OCI-LY1 (cell line): ENCODE measurements around the gene PLCB4.

ENCODE experiments used
- H2AFZ ChIP-seq: fragments of 200-600 bp; sonication (generic), shearing (Covaris generic); 2 replicates; pipeline ENCODE4 v1.6.0; 2014; ENCODE audit warnings: antibody characterized with exemption, mild to moderate bottlenecking, low read length
- H3F3A ChIP-seq: fragments of 200-600 bp; sonication (generic), shearing (Covaris generic); 2 replicates; pipeline ENCODE4 v1.6.0; 2014; ENCODE audit warnings: mild to moderate bottlenecking, antibody characterized with exemption, low read length, moderate library complexity; ENCODE audit not compliant: insufficient read depth
- H3K27ac ChIP-seq: fragments of 200-600 bp; sonication (generic); 2 replicates; pipeline ENCODE4 v1.5.1; 2014; ENCODE audit warnings: low read length, mixed run types, mild to moderate bottlenecking, low read depth; ENCODE audit not compliant: poor library complexity, severe bottlenecking
- H3K27me3 ChIP-seq: fragments of 200-600 bp; sonication (generic); 2 replicates; pipeline ENCODE4 v1.6.0; 2014; ENCODE audit warnings: antibody characterized with exemption, mild to moderate bottlenecking, low read length, moderate library complexity; ENCODE audit not compliant: insufficient read depth
- H3K36me3 ChIP-seq: fragments of 200-600 bp; sonication (generic); 2 replicates; pipeline ENCODE4 v1.6.1; 2014; ENCODE audit warnings: mild to moderate bottlenecking, antibody characterized with exemption, low read length, moderate library complexity, mixed read lengths; ENCODE audit not compliant: insufficient read depth
- H3K4me1 ChIP-seq: fragments of 200-600 bp; sonication (generic); 2 replicates; pipeline ENCODE4 v1.5.1; 2014; ENCODE audit warnings: mild to moderate bottlenecking, low read length, moderate library complexity; ENCODE audit not compliant: insufficient read depth, severe bottlenecking
- H3K4me2 ChIP-seq: fragments of 200-600 bp; sonication (generic), shearing (Covaris generic); 2 replicates; pipeline ENCODE4 v1.6.1; 2014; ENCODE audit warnings: low read length
- H3K4me3 ChIP-seq: fragments of 200-600 bp; sonication (generic); 2 replicates; pipeline ENCODE4 v1.5.1; 2014; ENCODE audit warnings: low read length, low read depth, mild to moderate bottlenecking, mixed read lengths; ENCODE audit not compliant: poor library complexity, severe bottlenecking
- H3K79me2 ChIP-seq: fragments of 200-600 bp; shearing (Covaris generic); 2 replicates; pipeline ENCODE4 v1.6.1; 2016; ENCODE audit warnings: mixed run types, low read length, mixed read lengths; ENCODE audit not compliant: insufficient read depth
- H3K9ac ChIP-seq: fragments of 200-600 bp; sonication (generic), shearing (Covaris generic); 2 replicates; pipeline ENCODE4 v1.6.1; 2014; ENCODE audit warnings: mild to moderate bottlenecking, low read length, mixed read lengths
- H3K9me2 ChIP-seq: fragments of 200-600 bp; sonication (generic), shearing (Covaris generic); 2 replicates; pipeline ENCODE4 v1.6.1; 2014; ENCODE audit warnings: low read depth, mild to moderate bottlenecking, low read length, mixed read lengths
- H3K9me3 ChIP-seq: fragments of 200-600 bp; shearing (Covaris generic); 2 replicates; pipeline ENCODE4 v1.6.1; 2014; ENCODE audit warnings: low read length, mixed read lengths
- H4K20me1 ChIP-seq: fragments of 200-600 bp; sonication (generic), shearing (Covaris generic); 2 replicates; pipeline ENCODE4 v1.6.0; 2016; ENCODE audit warnings: mild to moderate bottlenecking, low read length; ENCODE audit not compliant: insufficient read depth
- EZH2 ChIP-seq: fragments of 200-600 bp; sonication (generic), shearing (Covaris generic); IDR thresholded peaks from 2 replicates; pipeline ENCODE4 v1.8.0; 2017; ENCODE audit warnings: borderline replicate concordance, mixed run types, mild to moderate bottlenecking, antibody characterized with exemption, low read length, moderate library complexity, mixed read lengths
- TF ChIP-seq, protein P1 (sequence below): fragments of 200-600 bp; sonication (generic), shearing (Covaris generic); IDR thresholded peaks from 2 replicates; pipeline ENCODE4 v1.5.1; 2017; ENCODE audit warnings: mild to moderate bottlenecking, antibody characterized with exemption, low read length, moderate library complexity, mixed read lengths

Gene PLCB4

DNA sequence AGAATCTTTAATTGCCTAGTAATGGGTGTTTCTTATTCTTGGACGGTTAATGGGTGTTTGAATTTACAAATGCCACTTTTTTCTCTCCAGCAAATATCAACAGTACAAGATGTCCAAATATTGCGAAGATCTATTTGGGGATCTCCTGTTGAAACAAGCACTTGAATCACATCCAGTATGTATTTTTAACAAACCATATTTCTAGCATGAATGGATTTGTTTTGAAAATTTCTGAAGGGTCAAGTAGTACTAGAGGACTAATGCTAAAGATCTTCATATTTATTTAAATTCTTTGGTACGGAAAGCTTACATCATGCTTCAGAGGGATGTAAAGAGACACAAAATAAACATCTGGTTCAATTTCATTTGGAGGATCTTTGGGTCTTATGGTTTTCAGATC, 321.6 kb downstream of the PLCB4 start:
- H3K4me1 ChIP-seq: no peaks in the 10 kb centered on the region
- no peak overlapping the region for H3K4me3 ChIP-seq
- no peak for TF ChIP-seq EZH2
- TF ChIP-seq, protein P1, sequence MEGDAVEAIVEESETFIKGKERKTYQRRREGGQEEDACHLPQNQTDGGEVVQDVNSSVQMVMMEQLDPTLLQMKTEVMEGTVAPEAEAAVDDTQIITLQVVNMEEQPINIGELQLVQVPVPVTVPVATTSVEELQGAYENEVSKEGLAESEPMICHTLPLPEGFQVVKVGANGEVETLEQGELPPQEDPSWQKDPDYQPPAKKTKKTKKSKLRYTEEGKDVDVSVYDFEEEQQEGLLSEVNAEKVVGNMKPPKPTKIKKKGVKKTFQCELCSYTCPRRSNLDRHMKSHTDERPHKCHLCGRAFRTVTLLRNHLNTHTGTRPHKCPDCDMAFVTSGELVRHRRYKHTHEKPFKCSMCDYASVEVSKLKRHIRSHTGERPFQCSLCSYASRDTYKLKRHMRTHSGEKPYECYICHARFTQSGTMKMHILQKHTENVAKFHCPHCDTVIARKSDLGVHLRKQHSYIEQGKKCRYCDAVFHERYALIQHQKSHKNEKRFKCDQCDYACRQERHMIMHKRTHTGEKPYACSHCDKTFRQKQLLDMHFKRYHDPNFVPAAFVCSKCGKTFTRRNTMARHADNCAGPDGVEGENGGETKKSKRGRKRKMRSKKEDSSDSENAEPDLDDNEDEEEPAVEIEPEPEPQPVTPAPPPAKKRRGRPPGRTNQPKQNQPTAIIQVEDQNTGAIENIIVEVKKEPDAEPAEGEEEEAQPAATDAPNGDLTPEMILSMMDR: no peak
- no peak overlapping the region for H3K9ac ChIP-seq
- no peaks in the 10 kb centered on the region for H3K36me3 ChIP-seq
- no peak overlapping the region for H2AFZ ChIP-seq
- H3K27ac ChIP-seq: no peak overlapping the region
- no peaks in the 10 kb centered on the region for H3F3A ChIP-seq
- no peak overlapping the region for H3K4me2 ChIP-seq
- no peaks in the 10 kb centered on the region for H3K9me2 ChIP-seq
- H3K79me2 ChIP-seq: no peaks in the 10 kb centered on the region
- H4K20me1 ChIP-seq: no peaks in the 10 kb centered on the region
- no peaks in the 10 kb centered on the region for H3K9me3 ChIP-seq
- H3K27me3 ChIP-seq: no peaks in the 10 kb centered on the region

DNA sequence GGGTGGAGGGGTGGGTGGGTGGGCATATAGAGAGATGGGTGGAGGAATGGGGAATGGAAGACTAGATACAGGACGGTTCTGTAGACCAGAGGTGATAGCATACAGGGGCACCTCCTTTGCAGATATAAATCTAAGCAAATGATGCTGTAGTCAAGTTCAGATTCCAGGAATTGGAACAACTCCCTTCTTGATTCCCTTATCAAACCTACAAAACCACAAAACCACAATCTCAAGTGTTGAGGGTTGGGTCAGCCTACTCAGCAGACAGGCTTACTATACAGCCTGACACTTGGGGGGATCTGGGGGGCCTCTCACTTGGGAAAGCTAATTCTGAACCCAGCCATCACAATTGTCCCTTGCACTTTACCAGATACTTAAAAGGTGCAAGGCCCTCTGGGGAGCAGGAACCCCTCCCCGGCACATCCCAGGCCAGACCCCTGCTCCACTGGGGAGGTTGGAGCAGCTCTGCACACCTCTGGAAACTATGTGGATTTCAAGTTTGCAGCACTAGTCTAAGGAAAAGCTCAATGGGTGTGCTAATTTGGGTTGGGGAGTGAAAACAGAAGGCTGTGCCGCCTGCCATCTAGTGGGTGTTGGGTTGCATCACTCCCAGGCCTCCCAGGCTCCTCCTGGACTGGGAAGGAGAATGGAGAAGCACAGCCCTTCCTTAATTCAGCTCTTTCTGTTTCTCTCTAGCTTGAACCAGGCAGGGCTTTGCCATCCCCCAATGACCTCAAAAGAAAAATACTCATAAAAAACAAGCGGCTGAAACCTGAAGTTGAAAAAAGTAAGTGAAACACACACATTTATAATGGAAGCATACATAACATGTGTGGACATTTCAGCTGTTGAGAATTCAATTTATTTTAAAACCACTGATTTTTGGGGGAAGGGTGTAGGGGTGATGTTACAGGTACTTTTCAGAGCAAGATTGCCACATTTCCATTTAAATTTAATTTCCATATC, 324.3 kb downstream of the PLCB4 start:
- no peak overlapping the region for H3K9ac ChIP-seq
- no peak overlapping the region for H2AFZ ChIP-seq
- H3K4me1 ChIP-seq: no peaks in the 10 kb centered on the region
- H3K9me3 ChIP-seq: no peaks in the 10 kb centered on the region
- H3K4me3 ChIP-seq: no peak overlapping the region
- no peak overlapping the region for H3K27ac ChIP-seq
- H3K4me2 ChIP-seq: no peak overlapping the region
- H3K79me2 ChIP-seq: no peaks in the 10 kb centered on the region
- H3K9me2 ChIP-seq: no peaks in the 10 kb centered on the region
- H3F3A ChIP-seq: no peaks in the 10 kb centered on the region
- H3K36me3 ChIP-seq: no peaks in the 10 kb centered on the region
- no peaks in the 10 kb centered on the region for H3K27me3 ChIP-seq
- TF ChIP-seq, protein P1: peak; percentile 53
- TF ChIP-seq EZH2: no peak
- H4K20me1 ChIP-seq: no peaks in the 10 kb centered on the region

DNA sequence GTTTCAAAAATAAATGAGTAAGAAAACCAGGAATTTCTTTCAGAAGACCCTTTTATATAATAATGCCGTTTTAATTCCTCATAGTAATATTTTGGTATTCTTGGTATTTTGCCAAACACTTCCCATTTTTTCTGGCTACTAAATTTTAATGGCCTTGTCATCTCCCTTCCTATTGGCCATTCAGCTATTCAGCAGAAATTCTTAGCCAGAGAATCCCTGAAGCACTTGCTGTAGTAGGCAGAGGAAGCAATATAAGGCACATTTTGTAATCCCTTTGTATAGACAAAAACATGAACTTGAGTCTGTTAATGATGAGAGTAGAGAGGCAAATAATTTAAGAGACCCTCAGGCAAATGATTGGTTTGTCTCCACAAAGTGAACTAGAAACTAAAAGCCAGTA, 327.1 kb downstream of the PLCB4 start:
- TF ChIP-seq, protein P1: no peak
- no peak for TF ChIP-seq EZH2
- Histone ChIP-seq H3K9me2 (no peaks in the 10 kb centered on the region), H3F3A (no peaks in the 10 kb centered on the region), H3K27ac (no peak overlapping the region), H3K4me1 (no peaks in the 10 kb centered on the region), H3K79me2 (no peaks in the 10 kb centered on the region), H4K20me1 (no peaks in the 10 kb centered on the region), H3K9me3 (no peaks in the 10 kb centered on the region), H3K9ac (no peak overlapping the region), H3K4me2 (no peak overlapping the region), H2AFZ (no peak overlapping the region), H3K4me3 (no peak overlapping the region), H3K27me3 (no peaks in the 10 kb centered on the region), H3K36me3 (no peaks in the 10 kb centered on the region)
